Neuron (in vitro differentiated cells): ENCODE results near the gene ZYG11B.
"Not testable (repeated sequence)": the region's sequence is repeated elsewhere in the genome, so short reads cannot be mapped to it uniquely, and the experiment has no call there.

Experiments
- H2AFZ ChIP-seq: one replicate; pipeline ENCODE4 v1.6.1; 2013; ENCODE audit warnings: low read depth, mild to moderate bottlenecking, inconsistent platforms, low read length, moderate library complexity
- H3K27me3 ChIP-seq: one replicate; pipeline ENCODE4 v1.6.1; 2013; ENCODE audit warnings: low read length; ENCODE audit not compliant: insufficient read depth
- H3K36me3 ChIP-seq: one replicate; pipeline ENCODE4 v1.6.1; 2013; ENCODE audit warnings: low read length; ENCODE audit not compliant: insufficient read depth
- H3K4me1 ChIP-seq: one replicate; pipeline ENCODE4 v1.6.1; 2013; ENCODE audit warnings: low read length; ENCODE audit not compliant: insufficient read depth
- H3K4me3 ChIP-seq: 2 replicates; pipeline ENCODE4 v1.5.1; 2013; ENCODE audit warnings: mild to moderate bottlenecking, low read length, moderate library complexity
- H3K9me3 ChIP-seq: one replicate; pipeline ENCODE4 v1.6.1; 2013; ENCODE audit warnings: low read length

The ZYG11B gene

DNA sequence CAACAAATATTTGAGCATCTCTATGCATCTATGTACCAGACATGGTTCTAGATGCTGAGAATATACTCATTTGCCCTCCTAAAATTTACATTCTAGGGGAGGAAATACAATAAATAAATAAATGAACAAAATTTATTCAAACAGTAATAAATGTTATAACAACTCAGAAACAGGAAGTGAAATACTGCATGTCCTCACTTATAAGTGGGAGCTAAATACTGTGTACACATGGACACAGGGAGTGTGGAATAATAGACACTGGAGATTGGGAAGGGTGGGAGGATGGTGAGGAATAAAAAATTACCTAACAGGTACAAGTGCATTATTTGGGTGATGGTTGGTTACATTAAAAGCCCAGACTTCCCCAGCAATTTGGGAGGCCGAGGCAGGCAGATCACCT, 32.4 kb upstream of the ZYG11B start:
- Histone ChIP-seq H3K4me3 (no peak overlapping the region), H3K4me1 (peaks cover 2% of the 10 kb centered on the region), H3K9me3 (peaks cover 2% of the 10 kb centered on the region), H2AFZ (no peak overlapping the region), H3K36me3 (peaks cover 26% of the 10 kb centered on the region), H3K27me3 (no peaks in the 10 kb centered on the region)

- H3K27me3 ChIP-seq = no peaks in the 10 kb centered on the region
- peaks cover 2% of the 10 kb centered on the region for H3K9me3 ChIP-seq
- no peak overlapping the region for H3K4me3 ChIP-seq
- H3K4me1 ChIP-seq = peaks cover 2% of the 10 kb centered on the region
- peaks cover 19% of the 10 kb centered on the region for H3K36me3 ChIP-seq
- no peak overlapping the region for H2AFZ ChIP-seq
Measured at GRCh38 chr1:52695627-52696026, 30.6 kb upstream of the ZYG11B start.

- peak within 1 kb of the TSS; percentile 63 for H3K4me3 ChIP-seq
Measured at GRCh38 chr1:52697795-52698674, 28.2 kb upstream of the ZYG11B start, which contains the start of gene COA7. Gene COA7, minus strand, starts transcription at chr1:52698347. Its CDS starts 21 bp downstream, at chr1:52698326.

DNA sequence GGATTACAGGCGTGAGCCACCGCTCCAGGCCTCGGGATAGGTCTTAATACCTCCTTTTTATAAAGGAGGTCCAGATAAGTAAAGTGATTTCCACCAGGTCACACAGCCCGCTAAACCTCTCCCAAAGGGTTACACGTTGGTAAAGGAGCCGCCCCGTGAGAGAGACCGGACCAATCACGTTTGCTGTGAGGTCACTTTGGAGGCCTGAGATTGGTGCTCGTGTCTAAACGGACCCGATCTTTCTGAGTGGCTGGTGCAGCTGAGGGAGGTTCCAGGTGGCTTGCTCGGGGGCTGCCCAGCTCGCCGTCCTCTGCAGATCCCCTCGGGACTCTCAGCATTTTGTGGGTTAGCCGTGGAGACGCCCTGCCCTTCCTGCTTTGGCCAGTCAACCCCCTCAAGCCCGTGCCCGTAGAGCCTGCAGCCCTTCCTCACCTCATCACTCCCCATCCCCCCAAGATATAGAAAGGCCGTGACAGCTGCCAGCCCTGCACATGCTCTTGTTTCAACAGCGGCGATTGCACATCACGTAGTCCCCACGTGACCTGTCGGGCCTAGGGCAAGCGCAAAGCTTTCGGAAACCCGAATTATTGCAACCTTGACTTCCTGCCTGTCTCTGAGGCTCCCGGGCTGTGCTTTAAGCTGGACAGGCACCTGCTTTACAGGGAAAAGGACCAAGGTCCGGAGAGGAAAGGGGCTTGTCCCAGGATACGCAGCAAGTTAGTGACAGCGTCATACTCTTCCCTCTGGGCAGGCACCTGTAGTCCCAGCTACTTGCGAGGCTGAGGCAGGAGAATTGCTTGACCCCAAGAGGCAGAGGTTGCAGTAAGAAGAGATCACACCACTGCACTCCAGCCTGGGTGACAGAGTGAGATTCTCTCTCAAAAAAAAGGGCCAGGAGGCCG, 23.1 kb upstream of the ZYG11B start:
- Histone ChIP-seq H3K36me3 (no peaks in the 10 kb centered on the region), H3K4me1 (peaks cover 5% of the 10 kb centered on the region), H3K27me3 (peaks cover 5% of the 10 kb centered on the region), H3K4me3 (peak overlapping the region; percentile 52), H3K9me3 (no peaks in the 10 kb centered on the region), H2AFZ (peak overlapping the region; percentile 62)

More at GRCh38 chr1:52697795-52698674, 28.2 kb upstream of the ZYG11B start, which contains the start of gene COA7:
- H2AFZ ChIP-seq = peak within 1 kb of the TSS; percentile 78
- no peaks in the 10 kb centered on the region for H3K9me3 ChIP-seq
- no peaks in the 10 kb centered on the region for H3K27me3 ChIP-seq
- H3K36me3 ChIP-seq = no peaks in the 10 kb centered on the region
- H3K4me1 ChIP-seq = peaks cover 2% of the 10 kb centered on the region

GRCh38 chr1:52706136-52706670, 20.1 kb upstream of the ZYG11B start:
- Histone ChIP-seq H3K9me3 (no peaks in the 10 kb centered on the region), H3K4me3 (no peak overlapping the region)

DNA sequence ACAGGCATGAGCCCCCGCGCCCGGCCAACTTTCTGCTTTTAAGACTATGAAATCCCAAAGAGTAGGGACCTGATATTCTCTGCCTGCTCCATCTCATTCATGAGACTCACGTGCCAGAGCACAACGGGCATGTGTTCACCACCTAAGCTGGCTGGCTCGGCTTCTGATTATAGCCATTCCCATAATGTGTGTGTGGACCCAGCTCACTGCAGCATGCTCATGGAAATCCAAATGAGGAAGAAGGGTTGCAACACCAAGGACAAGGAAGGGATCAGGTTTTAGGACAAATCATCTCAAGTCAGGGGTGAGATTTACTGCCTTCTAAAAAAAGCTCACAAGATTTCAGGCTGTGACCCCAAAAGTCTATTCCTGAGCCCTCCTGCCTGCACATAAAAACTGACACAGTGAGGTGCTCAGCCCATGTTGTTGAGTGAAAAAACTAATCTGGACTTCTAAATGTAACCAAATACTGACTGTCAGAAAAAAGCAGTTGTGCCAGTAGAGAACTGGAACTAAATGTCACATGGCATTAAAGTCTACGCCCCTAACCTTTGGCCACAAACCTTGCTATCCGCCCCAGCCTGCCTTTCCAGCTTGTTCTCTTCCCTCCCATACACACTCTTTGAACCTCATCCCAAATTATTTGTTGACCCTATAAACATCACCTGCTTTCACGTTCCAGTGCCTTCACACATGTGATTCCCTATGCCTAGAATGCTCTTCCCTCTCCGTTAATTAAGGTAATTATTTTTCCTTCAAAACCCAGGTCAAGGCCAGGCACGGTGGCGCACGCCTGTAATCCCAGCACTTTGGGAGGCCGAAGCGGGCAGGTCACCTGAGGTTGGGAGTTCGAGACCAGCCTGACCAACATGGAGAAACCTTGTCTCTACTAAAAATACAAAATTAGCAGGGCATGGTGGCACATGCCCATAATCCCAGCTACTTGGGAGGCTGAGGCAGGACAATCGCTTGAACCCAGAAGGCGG, 19.0 kb upstream of the ZYG11B start:
- H3K36me3 ChIP-seq = no peaks in the 10 kb centered on the region
- H3K4me3 ChIP-seq = no peak overlapping the region
- H3K9me3 ChIP-seq = no peaks in the 10 kb centered on the region
- peaks cover 5% of the 10 kb centered on the region for H3K27me3 ChIP-seq
- no peak overlapping the region for H2AFZ ChIP-seq
- H3K4me1 ChIP-seq = peaks cover 3% of the 10 kb centered on the region

More at GRCh38 chr1:52706136-52706670, 20.1 kb upstream of the ZYG11B start:
- no peaks in the 10 kb centered on the region for H3K36me3 ChIP-seq
- peaks cover 5% of the 10 kb centered on the region for H3K27me3 ChIP-seq
- peaks cover 3% of the 10 kb centered on the region for H3K4me1 ChIP-seq
- H2AFZ ChIP-seq = no peak overlapping the region

DNA sequence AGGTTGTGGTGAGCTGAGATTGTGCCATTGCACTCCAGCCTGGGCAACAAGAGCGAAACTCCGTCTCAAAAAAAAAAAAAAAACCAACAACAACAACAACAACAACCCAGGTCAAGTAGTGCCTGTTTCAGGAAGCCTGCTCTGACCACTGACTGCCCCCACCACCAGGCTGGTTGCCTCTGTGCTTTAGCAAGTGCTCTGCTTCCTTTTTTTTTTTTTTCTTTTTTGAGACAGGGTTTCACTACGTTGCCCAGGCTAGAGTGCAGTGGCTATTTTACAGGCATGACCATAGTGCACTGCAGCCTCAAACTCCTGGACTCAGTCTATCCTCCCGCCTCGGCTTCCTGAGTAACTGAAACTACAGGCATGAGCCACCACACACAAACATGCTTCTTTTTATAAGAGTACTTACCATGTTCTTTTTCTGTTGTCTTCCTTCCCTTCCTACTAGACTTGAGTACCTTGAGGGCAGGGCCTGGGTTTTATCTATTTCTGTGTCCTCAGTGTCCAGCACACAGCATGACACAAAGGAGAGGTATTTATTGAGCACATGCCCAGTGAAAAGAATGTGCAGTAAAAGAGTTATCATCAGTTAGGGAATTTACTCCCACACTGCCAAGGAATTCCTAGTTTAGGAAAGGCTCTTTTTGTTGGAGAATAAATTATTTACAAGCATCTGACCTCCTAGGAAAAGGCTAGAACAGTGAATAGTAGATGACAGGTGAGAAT, 18.2 kb upstream of the ZYG11B start:
- no peaks in the 10 kb centered on the region for H3K36me3 ChIP-seq
- no peak overlapping the region for H3K4me3 ChIP-seq
- peaks cover 3% of the 10 kb centered on the region for H3K4me1 ChIP-seq
- peaks cover 5% of the 10 kb centered on the region for H3K27me3 ChIP-seq
- H3K9me3 ChIP-seq = no peaks in the 10 kb centered on the region
- no peak overlapping the region for H2AFZ ChIP-seq

GRCh38 chr1:52709016-52709415, 17.2 kb upstream of the ZYG11B start:
- Histone ChIP-seq H2AFZ (no peak overlapping the region), H3K27me3 (peaks cover 5% of the 10 kb centered on the region), H3K4me3 (no peak overlapping the region), H3K9me3 (no peaks in the 10 kb centered on the region), H3K4me1 (no peaks in the 10 kb centered on the region), H3K36me3 (no peaks in the 10 kb centered on the region)

GRCh38 chr1:52713590-52713989, 12.7 kb upstream of the ZYG11B start:
- Histone ChIP-seq H2AFZ (no peak overlapping the region), H3K36me3 (no peaks in the 10 kb centered on the region), H3K9me3 (no peaks in the 10 kb centered on the region), H3K4me3 (no peak overlapping the region), H3K27me3 (peaks cover 4% of the 10 kb centered on the region), H3K4me1 (no peaks in the 10 kb centered on the region)

- not testable (repeated sequence) for H3K4me1 ChIP-seq, H3K9me3 ChIP-seq, H3K36me3 ChIP-seq, H2AFZ ChIP-seq, H3K4me3 ChIP-seq, H3K27me3 ChIP-seq
Measured at GRCh38 chr1:52715296-52715695, 11.0 kb upstream of the ZYG11B start.

DNA sequence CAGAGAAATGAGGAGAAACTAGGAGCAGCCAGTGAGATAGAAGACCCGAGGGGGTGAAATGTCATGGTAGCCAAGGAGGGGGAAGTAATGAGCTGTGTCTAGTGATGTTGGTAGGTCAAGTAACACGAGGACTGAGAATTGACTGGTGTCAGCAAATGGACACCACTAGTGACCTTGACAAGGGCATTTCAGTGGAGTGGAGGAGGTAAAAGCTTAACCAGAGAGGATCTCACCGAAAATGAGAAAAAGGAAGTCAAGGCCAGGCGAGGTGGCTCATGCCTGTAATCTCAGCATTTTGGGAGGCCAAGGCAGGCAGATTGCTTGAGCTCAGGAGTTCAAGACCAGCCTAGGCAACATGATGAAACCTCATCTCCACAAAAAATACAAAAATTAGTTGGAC, 3.0 kb upstream of the ZYG11B start:
- H3K4me3 ChIP-seq = no peak overlapping the region
- no peaks in the 10 kb centered on the region for H3K36me3 ChIP-seq
- H3K9me3 ChIP-seq = no peaks in the 10 kb centered on the region
- no peak overlapping the region for H2AFZ ChIP-seq
- no peaks in the 10 kb centered on the region for H3K27me3 ChIP-seq
- peaks cover 16% of the 10 kb centered on the region for H3K4me1 ChIP-seq
